ENCODE data around the gene RALGAPB. TPM values are rescaled to one million over a fixed set of nuclear protein-coding genes. Genes with fewer than 3 reads are reported as not detected.

The RALGAPB gene
- polyA plus RNA-seq, 1 experiment: 30.1 TPM

GRCh38 chr20:38566036-38566598 lies 93.5 kb downstream of the RALGAPB start:
- Histone ChIP-seq H3K4me3 (ENCODE audit: low read depth, low read length) (no peak overlapping the region), H3K27ac (ENCODE audit: low read depth, low read length) (no peak overlapping the region), H3K27me3 (ENCODE audit: control insufficient read depth, insufficient read depth, low read length) (no peaks in the 10 kb centered on the region), H3K9me3 (ENCODE audit: control insufficient read depth, insufficient read depth, low read length) (no peaks in the 10 kb centered on the region)
- no peak for TF ChIP-seq CTCF (IDR thresholded peaks at IDR 0.05; ENCODE audit: low read depth, low read length)
- ChIA-PET POLR2A (no interaction called here), CTCF (interaction anchor here (0.7 kb wide), 1 partner anchor 159 kb away, joined by 3 read pairs; no protein-coding TSS in a partner anchor)
- no peak for DNase-seq (ENCODE audit: low read depth, low spot score)

DNA sequence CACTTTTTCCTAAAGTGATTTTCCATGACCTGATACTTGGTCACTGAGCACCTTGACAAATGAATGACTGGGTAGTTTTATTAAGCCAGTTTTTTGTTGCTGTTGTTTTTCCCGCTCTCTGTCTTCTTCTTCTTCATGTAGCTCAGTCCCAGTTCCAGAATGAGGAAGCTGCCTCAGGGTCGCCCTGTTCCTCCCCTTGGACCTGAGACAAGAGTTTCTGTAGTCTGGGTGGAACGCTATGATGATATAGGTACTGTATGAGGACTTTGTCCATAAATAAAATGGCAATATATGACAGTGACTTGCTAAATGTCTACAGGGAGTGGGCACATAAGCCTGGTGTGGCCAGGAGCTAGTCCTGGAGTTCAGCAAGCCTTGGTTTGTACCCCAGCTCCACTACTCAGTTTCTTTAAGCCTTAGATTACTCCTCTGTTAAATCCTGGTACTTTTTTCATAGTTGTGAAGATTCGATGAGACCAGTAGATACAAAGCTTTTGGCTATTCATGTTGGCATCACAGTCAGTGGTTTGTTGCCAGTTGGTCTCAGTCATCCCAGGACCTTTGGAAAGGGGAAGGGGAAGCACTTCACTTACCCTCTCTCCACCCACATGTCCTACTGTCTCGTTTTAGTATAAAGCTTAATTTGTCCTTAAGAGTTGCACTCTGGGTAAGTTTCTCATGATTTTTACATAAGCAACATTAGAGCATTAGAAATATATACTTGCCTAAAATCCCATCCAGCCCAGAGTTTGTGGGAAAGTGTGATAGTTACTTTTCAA lies 97.3 kb downstream of the RALGAPB start:
- no peak for DNase-seq (ENCODE audit: low read depth, low spot score)
- Histone ChIP-seq H3K4me3 (ENCODE audit: low read depth, low read length) (no peak overlapping the region), H3K27me3 (ENCODE audit: control insufficient read depth, insufficient read depth, low read length) (no peaks in the 10 kb centered on the region), H3K27ac (ENCODE audit: low read depth, low read length) (no peak overlapping the region), H3K9me3 (ENCODE audit: control insufficient read depth, insufficient read depth, low read length) (no peaks in the 10 kb centered on the region)
- no peak for TF ChIP-seq CTCF (IDR thresholded peaks at IDR 0.05; ENCODE audit: low read depth, low read length)
- POLR2A ChIA-PET: no interaction called here
- CTCF ChIA-PET: no interaction called here

- ChIA-PET POLR2A (no interaction called here), CTCF (no interaction called here)
- TF ChIP-seq CTCF (IDR thresholded peaks at IDR 0.05; ENCODE audit: low read depth, low read length): no peak
- Histone ChIP-seq H3K4me3 (ENCODE audit: low read depth, low read length) (no peak overlapping the region), H3K27ac (ENCODE audit: low read depth, low read length) (no peak overlapping the region), H3K9me3 (ENCODE audit: control insufficient read depth, insufficient read depth, low read length) (no peaks in the 10 kb centered on the region), H3K27me3 (ENCODE audit: control insufficient read depth, insufficient read depth, low read length) (no peaks in the 10 kb centered on the region)
- DNase-seq (ENCODE audit: low read depth, low spot score): no peak
These were observed 100.8 kb downstream of the RALGAPB start for GRCh38 chr20:38573413-38573812.

GRCh38 chr20:38579219-38579910 lies 106.7 kb downstream of the RALGAPB start:
- DNase-seq (ENCODE audit: low read depth, low spot score): no peak
- ChIA-PET CTCF (no interaction called here), POLR2A (no interaction called here)
- no peak overlapping the region for H3K27ac ChIP-seq (ENCODE audit: low read depth, low read length)
- no peak overlapping the region for H3K4me3 ChIP-seq (ENCODE audit: low read depth, low read length)
- H3K9me3 ChIP-seq (ENCODE audit: control insufficient read depth, insufficient read depth, low read length): no peaks in the 10 kb centered on the region
- no peak for TF ChIP-seq CTCF (IDR thresholded peaks at IDR 0.05; ENCODE audit: low read depth, low read length)
- peaks cover 11% of the 10 kb centered on the region for H3K27me3 ChIP-seq (ENCODE audit: control insufficient read depth, insufficient read depth, low read length)

- Histone ChIP-seq H3K9me3 (ENCODE audit: control insufficient read depth, insufficient read depth, low read length) (no peaks in the 10 kb centered on the region), H3K4me3 (ENCODE audit: low read depth, low read length) (no peak overlapping the region), H3K27me3 (ENCODE audit: control insufficient read depth, insufficient read depth, low read length) (peaks cover 12% of the 10 kb centered on the region), H3K27ac (ENCODE audit: low read depth, low read length) (no peak overlapping the region)
- ChIA-PET POLR2A (no interaction called here), CTCF (no interaction called here)
- DNase-seq (ENCODE audit: low read depth, low spot score): no peak
- no peak for TF ChIP-seq CTCF (IDR thresholded peaks at IDR 0.05; ENCODE audit: low read depth, low read length)
These were observed 107.3 kb downstream of the RALGAPB start for GRCh38 chr20:38579921-38580320.
